OCI-LY3 (cell line): ENCODE measurements around the gene RNF141.
A peak's percentile ranks its signal among the peaks of the same experiment; 100 is the strongest.

Experiments
- H2AFZ ChIP-seq: fragments of 200-600, 300-600 bp; shearing (Covaris generic); 2 replicates; pipeline ENCODE4 v1.6.0; 2014; ENCODE audit warnings: antibody characterized with exemption, low read depth, low read length
- H3K27ac ChIP-seq: fragments of 200-600, 300-600 bp; sonication (generic); 2 replicates; pipeline ENCODE4 v1.5.1; 2014; ENCODE audit warnings: mild to moderate bottlenecking, low read length, moderate library complexity, mixed read lengths
- H3K27me3 ChIP-seq: fragments of 200-600, 300-600 bp; sonication (generic); 2 replicates; pipeline ENCODE4 v1.6.1; 2014; ENCODE audit warnings: low read depth, low read length, mixed read lengths
- H3K36me3 ChIP-seq: fragments of 200-600, 300-600 bp; sonication (generic); replicated peaks from 2 replicates; pipeline ENCODE3; 2014; ENCODE audit warnings: low read depth, low read length, mixed read lengths
- H3K4me1 ChIP-seq: fragments of 300-600, 200-600 bp; sonication (generic); 2 replicates; pipeline ENCODE4 v1.6.1; 2014; ENCODE audit warnings: low read length, mixed read lengths
- H3K4me2 ChIP-seq: fragments of 200-600, 300-600 bp; sonication (generic); 2 replicates; pipeline ENCODE4 v1.6.1; 2014; ENCODE audit warnings: low read length, mixed read lengths
- H3K4me3 ChIP-seq: fragments of 300-600, 200-600 bp; sonication (generic); 2 replicates; pipeline ENCODE4 v1.5.1; 2014; ENCODE audit warnings: antibody characterized with exemption, mild to moderate bottlenecking, low read length, moderate library complexity
- H3K79me2 ChIP-seq: fragments of 300-600, 200-600 bp; shearing (Covaris generic); 2 replicates; pipeline ENCODE4 v1.6.1; 2014; ENCODE audit warnings: mild to moderate bottlenecking, low read length, mixed read lengths
- H3K9ac ChIP-seq: fragments of 300-600, 200-600 bp; shearing (Covaris generic); 2 replicates; pipeline ENCODE4 v1.6.0; 2014; ENCODE audit warnings: mild to moderate bottlenecking, low read length, moderate library complexity
- H3K9me3 ChIP-seq: fragments of 200-600, 300-600 bp; shearing (Covaris generic); 2 replicates; pipeline ENCODE4 v1.6.1; 2014; ENCODE audit warnings: low read length, mixed read lengths; ENCODE audit not compliant: insufficient read depth
- H4K20me1 ChIP-seq: fragments of 200-600, 300-600 bp; sonication (generic); 2 replicates; pipeline ENCODE4 v1.6.1; 2016; ENCODE audit warnings: low read length, mixed read lengths; ENCODE audit not compliant: insufficient read depth
- EZH2phosphoT487 ChIP-seq: fragments of 200-600 bp; shearing (Covaris generic); IDR thresholded peaks from 2 replicates; pipeline ENCODE4 v1.6.1; 2018; ENCODE audit warnings: antibody characterized with exemption, mixed run types, low read depth
- TF ChIP-seq, protein P1 (sequence below): fragments of 200-600, 300-600 bp; sonication (generic); IDR thresholded peaks from 2 replicates; pipeline ENCODE4 v1.5.1; 2014; ENCODE audit warnings: antibody characterized with exemption, low read length, low read depth

The RNF141 gene

DNA sequence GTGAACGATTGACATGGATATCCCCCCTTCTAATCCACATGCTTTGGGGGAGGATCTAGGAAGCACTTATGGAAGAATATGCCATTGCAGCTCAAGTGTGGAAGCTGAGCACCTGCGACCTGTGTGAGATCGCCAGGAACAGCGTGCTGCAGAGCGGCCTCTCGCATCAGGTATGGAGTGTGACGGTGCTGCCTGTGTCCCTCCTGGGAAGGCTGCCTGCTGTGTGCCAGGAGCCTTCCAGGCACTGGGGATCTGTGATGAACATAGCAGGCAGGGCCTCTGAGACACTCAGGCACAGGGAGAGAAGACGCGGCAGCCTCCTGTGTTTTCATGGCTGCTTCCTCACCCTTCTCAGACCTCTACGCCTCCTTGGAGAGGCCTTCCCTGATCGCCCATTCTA is 36.5 kb downstream of the RNF141 start:
- Histone ChIP-seq H3K27me3 (no peaks in the 10 kb centered on the region), H2AFZ (no peak overlapping the region), H3K27ac (no peak overlapping the region), H3K4me3 (no peak overlapping the region), H3K36me3 (peaks cover 68% of the 10 kb centered on the region), H3K9me3 (no peaks in the 10 kb centered on the region), H3K9ac (no peak overlapping the region), H4K20me1 (no peaks in the 10 kb centered on the region), H3K79me2 (no peaks in the 10 kb centered on the region), H3K4me2 (no peak overlapping the region), H3K4me1 (peaks cover 22% of the 10 kb centered on the region)
- TF ChIP-seq, protein P1, sequence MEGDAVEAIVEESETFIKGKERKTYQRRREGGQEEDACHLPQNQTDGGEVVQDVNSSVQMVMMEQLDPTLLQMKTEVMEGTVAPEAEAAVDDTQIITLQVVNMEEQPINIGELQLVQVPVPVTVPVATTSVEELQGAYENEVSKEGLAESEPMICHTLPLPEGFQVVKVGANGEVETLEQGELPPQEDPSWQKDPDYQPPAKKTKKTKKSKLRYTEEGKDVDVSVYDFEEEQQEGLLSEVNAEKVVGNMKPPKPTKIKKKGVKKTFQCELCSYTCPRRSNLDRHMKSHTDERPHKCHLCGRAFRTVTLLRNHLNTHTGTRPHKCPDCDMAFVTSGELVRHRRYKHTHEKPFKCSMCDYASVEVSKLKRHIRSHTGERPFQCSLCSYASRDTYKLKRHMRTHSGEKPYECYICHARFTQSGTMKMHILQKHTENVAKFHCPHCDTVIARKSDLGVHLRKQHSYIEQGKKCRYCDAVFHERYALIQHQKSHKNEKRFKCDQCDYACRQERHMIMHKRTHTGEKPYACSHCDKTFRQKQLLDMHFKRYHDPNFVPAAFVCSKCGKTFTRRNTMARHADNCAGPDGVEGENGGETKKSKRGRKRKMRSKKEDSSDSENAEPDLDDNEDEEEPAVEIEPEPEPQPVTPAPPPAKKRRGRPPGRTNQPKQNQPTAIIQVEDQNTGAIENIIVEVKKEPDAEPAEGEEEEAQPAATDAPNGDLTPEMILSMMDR, result no peak
- TF ChIP-seq EZH2phosphoT487, result no peak

DNA sequence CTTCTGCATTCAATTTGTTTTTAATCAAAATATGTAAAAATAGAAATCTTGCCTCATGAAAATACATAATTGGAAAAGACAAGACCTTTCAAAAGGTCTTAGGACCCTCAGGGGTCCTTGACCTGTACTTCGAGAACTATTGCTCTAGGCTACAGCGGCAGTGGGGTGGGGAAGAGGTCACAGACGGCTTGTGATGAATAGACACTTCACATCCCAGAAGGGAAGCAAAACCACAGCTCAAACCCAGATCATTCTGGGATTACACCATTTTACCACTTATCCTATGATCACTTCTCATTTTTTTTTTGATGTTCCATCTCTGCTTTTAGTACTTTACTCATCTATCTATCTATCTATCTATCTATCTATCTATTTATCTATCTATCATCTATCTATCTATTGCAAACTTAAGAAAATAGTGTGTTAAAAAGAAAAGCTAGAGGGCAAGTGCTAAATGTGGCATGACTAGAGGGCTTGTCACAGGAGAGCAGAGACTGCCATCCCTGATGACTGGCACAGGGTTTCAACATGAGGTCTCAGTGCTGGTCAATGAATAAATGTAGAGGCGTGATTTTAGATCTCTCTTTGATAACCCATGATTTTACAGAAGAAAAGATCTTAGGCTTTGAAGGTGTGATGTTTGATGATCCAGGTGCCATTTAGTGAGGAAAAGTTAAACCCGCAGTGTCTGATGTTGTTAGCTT is 37.1 kb downstream of the RNF141 start:
- Histone ChIP-seq H3K36me3 (peaks cover 68% of the 10 kb centered on the region), H3K9me3 (no peaks in the 10 kb centered on the region), H3K9ac (no peak overlapping the region), H3K27ac (no peak overlapping the region), H3K4me3 (no peak overlapping the region), H4K20me1 (no peaks in the 10 kb centered on the region), H3K4me2 (peak overlapping the region; percentile 23), H3K4me1 (peaks cover 22% of the 10 kb centered on the region), H3K79me2 (no peaks in the 10 kb centered on the region), H2AFZ (no peak overlapping the region), H3K27me3 (no peaks in the 10 kb centered on the region)
- TF ChIP-seq EZH2phosphoT487, result no peak
- TF ChIP-seq, protein P1, result no peak

DNA sequence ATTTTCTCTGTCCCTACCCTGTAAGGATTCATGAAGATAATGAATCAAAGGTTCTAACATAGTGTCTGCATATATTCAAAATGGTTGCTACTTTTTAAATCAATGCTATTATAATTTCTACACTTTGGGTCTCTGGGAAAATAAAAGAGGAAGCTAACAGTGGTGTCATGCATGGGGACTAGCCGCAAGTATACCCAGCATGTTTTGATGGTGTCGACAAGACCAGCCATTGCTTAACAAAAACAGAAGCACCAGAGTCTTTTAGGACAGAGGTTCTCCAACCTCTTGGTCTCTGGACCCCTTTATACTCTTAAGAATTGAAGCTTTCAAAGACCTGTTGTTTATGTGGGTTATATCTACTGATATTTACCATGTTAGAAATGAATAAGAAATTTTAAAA is 37.8 kb downstream of the RNF141 start:
- Histone ChIP-seq H3K4me3 (no peak overlapping the region), H4K20me1 (no peaks in the 10 kb centered on the region), H3K4me1 (peaks cover 22% of the 10 kb centered on the region), H3K79me2 (no peaks in the 10 kb centered on the region), H3K9ac (no peak overlapping the region), H3K36me3 (peaks cover 68% of the 10 kb centered on the region), H3K9me3 (no peaks in the 10 kb centered on the region), H3K27me3 (no peaks in the 10 kb centered on the region), H3K4me2 (peak overlapping the region; percentile 4), H3K27ac (0 out of 2 replicates have a peak overlapping the region, but pooled peaks have one; percentile 1), H2AFZ (no peak overlapping the region)
- TF ChIP-seq, protein P1, result no peak
- TF ChIP-seq EZH2phosphoT487, result no peak

DNA sequence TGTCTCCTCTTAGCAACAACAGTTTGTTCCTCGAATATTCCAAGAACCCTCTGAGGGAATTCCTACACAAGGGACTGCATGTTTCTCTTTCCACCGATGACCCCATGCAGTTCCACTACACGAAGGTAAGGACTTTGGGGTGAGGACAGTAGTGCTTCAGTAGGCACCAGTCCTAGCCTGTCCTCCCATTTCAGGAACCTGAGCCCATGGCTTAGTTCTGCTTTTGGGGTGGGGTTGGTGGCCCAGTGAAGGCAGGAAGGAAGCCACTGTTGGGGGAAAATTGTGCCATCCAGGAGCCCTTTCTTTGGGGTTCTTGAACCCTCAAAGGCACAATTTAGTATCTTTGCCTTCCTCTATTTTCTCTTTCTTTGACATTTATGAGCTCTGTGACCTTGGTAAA is 38.2 kb downstream of the RNF141 start:
- H3K4me3 ChIP-seq, result no peak overlapping the region
- H3K9ac ChIP-seq, result no peak overlapping the region
- H3K79me2 ChIP-seq, result no peaks in the 10 kb centered on the region
- no peaks in the 10 kb centered on the region for H4K20me1 ChIP-seq
- H3K4me1 ChIP-seq, result peaks cover 22% of the 10 kb centered on the region
- H3K27me3 ChIP-seq, result no peaks in the 10 kb centered on the region
- no peak overlapping the region for H2AFZ ChIP-seq
- 0 out of 2 replicates have a peak overlapping the region, but pooled peaks have one; percentile 1 for H3K27ac ChIP-seq
- no peak for TF ChIP-seq EZH2phosphoT487
- TF ChIP-seq, protein P1, result no peak
- H3K9me3 ChIP-seq, result no peaks in the 10 kb centered on the region
- peak overlapping the region; percentile 4 for H3K4me2 ChIP-seq
- peaks cover 71% of the 10 kb centered on the region for H3K36me3 ChIP-seq
